ENCODE measurements around the gene ZMIZ2.
"Not testable (repeated sequence)": the region's sequence is repeated elsewhere in the genome, so short reads cannot be mapped to it uniquely, and the experiment has no call there.

Gene ZMIZ2

DNA sequence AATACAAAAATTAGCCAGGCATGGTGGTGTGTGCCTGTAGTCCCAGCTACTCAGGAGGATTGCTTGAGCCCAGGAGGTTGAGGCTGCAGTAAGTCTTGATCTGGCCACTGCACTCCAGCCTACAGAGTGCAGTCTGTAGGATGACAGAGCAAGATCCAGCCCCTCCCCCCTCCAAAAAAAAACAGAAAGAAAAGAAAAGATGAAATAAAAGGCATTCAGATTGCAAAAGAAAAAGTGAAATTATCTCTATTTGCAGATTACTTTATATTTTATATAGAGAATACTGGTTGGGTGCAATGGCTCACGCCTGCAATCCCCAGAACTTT lies 20.7 kb upstream of the ZMIZ2 start:
- no peak for DNase-seq (ENCODE audit: low read depth in 2 of 2, low spot score in 1 of 2)

DNA sequence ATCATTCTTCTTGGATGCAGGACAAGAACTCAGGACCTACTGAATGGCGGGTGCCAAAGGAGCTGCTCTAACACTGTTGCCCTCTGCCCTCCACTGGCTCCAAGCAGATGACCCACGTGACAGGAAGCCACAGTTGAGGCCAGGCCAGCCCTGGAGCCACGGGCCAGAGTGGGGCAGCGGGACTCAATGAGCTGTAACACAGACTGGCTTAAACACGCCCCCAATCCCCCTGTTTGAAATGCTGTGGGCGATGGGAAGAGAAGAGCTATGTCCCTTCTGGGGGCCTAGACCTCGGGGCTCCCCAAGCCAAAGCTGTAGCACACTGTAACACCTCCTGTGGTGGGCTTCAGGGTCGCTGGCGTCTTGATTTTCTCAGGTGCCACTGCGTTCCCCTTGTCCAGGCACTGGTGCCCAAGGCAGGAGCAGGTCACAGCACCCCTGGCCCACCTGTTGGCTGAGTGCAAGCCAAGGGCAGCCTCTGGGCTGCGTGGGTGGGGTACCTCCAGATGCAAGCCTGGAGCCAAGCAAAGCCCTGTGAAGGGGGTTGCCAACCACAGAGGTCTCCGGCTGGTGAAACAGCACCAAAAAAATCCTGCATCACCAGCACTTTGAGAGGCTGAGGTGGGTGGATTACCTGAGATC lies 18.6 kb upstream of the ZMIZ2 start:
- no peak for DNase-seq (ENCODE audit: low read depth in 2 of 2, low spot score in 1 of 2)

DNA sequence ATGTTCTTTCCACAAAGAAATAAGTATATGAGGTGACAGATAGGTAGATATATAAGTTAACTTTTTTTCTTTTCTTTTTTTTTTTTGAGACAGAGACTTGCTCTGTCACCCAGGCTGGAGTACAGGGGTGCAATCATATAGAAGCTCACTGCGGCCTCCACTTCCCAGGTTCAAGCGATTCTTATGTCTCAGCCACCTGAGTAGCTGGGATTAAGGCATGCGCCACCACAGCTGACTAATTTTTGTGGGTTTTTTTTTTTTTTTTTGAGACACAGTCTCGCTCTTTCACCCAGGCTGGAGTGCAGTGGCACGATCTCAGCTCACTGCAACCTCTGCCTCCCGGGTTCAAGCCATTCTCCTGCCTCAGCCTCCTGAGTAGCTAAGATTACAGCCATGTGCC lies 15.7 kb upstream of the ZMIZ2 start:
- DNase-seq (ENCODE audit: low read depth in 2 of 2, low spot score in 1 of 2) = not testable (repeated sequence)

DNA sequence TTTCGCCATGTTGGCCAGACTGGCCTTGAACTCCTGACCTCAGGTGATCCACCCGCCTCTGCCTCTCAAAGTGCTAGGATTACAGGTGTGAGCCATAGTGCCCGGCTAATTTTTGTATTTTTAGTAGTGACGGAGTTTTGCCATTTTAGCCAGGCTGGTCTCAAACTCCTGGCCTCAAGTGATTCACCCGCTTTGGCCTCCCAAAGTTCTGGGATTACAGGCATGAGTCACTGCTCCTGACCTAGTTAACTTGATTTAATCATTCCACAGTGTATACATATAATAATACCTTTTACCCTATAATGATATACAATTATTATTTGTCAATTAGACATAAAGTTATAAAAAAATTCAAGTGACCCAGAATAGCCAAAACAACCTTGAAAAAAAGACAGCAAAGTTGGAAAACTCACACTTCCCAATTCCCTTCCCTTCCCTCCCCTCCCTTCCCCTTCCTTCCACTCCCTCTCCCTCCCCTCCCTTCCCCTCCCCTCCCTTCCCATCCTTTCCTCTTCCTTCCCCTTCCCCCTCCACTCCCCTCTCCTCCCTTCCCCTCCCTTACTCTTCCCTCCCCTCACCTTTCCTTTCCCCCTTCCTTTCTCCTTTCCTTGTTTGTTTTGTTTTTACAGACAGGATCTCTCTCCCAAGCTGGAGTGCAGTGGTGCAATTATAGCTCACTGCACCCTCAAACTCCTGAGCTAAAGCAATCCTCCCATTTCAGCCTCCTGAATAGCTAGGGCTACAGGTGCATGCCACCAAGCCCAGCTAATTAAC lies 14.8 kb upstream of the ZMIZ2 start:
- no peak for DNase-seq (ENCODE audit: low read depth in 2 of 2, low spot score in 1 of 2)

DNA sequence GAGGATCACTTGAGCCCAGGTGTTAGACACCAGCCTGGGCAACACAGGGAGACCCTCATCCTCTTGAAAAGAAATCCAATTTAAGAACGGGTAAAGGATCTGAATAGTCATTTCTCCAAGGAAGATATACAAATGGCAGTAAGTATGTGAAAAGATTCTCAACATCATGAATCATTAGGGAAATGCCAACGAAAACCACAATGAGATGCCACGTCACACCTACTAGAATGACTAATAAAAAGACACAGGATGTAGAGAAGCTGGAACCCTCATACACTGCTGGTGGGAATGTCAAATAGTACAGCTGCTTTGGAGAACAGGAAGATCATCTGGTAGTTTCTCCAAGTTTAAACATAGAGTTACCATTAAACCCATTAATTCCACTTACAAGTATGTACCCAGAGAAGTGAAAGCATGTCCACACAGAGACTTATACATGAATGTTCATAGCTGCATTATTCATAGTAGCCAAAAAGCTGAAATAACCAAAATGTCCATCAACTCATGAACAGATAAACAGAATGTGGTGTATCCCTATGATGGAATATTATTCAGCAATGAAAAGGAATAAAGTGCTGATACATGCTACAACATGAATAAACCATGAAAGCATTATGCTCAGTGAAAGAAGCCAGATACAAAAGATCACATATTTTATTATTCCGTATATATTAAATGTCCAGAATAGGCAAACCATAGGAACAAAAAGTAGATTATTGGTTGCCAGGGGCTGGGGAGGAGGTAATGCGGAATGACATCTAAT lies 13.1 kb upstream of the ZMIZ2 start:
- DNase-seq (ENCODE audit: low read depth in 2 of 2, low spot score in 1 of 2) = no peak

DNA sequence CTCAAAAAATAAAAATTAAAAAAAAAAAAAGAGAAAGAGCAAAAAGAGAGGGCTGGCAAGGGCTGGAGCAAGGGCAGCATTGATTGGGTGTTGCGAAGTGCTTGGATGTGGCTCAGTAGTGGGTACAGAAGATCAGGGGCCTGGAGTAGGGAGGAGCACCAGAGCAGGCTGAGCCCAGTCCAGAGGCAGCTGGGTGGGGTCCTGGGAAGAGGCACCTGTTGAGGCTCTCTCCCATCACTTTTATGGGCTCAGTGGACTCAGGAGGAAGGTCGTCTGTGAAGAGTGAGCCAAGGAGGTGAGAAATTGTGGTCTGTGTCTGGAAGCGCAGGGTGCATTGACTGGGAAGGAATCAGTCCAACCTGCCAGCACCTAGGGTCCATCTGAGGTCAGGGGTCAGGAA lies 11.8 kb upstream of the ZMIZ2 start:
- DNase-seq (ENCODE audit: low read depth in 2 of 2, low spot score in 1 of 2) = no peak

DNA sequence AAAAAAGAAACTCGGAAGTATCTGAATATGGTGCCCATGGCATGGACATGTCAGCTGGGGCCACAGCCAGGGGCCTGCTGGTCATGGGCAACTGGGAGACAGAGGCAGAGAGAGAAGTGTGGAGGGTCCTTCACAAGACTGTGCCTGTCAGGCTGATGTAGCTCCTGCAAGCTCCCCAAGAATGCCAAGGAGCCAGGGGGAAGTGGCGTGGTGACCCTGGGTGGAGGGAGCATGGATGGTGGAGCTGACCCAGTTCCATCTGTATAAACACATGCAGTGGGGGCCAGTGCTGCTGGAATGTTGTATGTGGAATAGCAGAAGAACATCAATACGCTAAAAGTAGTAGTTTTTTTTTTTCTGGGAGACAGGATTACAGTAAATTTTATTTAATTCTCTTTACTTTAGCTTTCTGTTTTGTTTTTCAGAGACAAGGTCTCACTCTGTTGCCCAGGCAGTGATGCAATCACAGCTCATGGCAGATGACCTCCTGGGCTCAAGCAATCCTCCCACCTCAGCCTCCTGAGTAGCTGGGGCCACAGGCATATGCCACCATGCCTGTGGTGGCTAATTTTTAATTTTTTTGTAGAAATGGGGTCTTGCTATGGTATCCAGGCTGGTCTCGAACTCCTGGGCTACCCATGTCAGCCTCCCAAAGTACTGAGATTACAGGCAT lies 10.5 kb upstream of the ZMIZ2 start:
- DNase-seq (ENCODE audit: low read depth in 2 of 2, low spot score in 1 of 2) = no peak

DNA sequence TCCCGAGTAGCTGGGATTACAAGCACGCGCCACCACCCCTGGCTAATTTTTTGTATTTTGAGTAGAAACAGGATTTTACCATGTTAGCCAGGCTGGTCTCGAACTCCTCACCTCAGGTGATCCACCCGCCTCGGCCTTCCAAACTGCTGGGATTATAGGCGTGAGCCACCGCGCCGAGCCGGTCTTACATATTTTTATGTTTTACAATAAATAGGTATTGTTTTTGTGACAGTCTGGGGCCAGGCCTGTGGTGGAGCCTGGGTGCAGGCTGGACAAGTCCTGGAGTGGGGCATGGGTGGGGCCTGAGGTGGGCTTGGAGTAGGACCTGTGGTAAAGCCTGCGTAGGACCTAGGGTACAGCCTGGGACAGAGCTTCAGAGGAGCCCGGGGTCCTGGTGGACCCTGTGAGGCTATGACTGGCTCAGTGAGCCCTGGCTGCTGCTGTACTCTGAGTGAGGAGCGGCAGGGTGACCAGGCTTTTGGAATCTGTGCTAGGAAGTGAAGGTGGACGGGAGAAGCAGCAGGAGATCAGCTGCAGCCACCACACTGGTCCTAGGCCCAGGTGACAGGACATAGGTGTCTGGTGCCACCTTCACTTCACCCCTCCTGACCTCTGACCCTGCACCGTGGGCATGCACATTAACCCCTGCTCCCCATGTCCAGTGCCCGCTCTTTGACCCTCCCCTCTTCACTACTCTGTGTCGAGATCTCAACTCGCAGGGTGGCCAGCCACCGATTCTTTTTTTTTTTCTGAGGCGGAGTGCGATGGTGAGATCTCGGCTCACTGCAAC lies 9.6 kb upstream of the ZMIZ2 start:
- no peak for DNase-seq (ENCODE audit: low read depth in 2 of 2, low spot score in 1 of 2)

DNA sequence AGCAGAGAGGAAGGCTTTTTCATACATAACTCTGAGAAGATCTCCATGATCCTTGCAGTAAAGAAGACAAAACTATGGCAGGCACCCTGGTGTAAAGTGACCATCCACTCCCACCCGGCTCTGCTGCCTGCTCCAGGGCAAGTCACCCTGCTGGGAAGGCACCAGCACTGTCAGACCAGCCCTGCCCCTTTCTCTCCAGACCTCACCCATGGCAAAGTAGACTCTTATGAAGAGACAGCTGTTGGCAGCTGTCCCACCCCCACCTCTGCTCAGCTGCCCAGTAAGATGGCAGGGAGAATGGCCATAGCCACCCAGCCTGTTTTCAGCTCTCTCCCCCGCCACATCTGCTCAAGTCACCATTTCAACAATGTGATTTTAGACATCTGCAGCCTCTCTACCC lies 8.6 kb upstream of the ZMIZ2 start:
- DNase-seq (ENCODE audit: low read depth in 2 of 2, low spot score in 1 of 2) = no peak

DNA sequence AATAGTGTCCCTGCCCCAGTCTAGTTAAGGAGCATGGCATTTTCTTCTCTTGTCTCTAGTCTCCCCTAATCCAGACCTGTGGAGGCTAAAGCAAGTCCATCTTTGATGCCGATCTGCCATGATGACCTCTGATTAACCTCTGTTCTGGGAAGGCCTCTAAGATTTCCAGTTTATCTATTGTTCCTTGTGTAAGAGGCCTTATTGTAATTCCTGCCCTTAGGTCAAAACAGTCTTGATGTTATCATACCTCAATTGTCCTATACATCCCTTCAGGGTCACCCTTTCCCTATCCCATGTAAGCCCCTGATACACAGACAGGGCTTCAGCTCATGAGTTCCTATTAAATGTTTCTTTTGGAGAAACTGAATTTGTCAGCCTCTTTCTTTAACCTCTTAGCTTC lies 4.9 kb upstream of the ZMIZ2 start:
- DNase-seq (ENCODE audit: low read depth in 2 of 2, low spot score in 1 of 2) = no peak

DNA sequence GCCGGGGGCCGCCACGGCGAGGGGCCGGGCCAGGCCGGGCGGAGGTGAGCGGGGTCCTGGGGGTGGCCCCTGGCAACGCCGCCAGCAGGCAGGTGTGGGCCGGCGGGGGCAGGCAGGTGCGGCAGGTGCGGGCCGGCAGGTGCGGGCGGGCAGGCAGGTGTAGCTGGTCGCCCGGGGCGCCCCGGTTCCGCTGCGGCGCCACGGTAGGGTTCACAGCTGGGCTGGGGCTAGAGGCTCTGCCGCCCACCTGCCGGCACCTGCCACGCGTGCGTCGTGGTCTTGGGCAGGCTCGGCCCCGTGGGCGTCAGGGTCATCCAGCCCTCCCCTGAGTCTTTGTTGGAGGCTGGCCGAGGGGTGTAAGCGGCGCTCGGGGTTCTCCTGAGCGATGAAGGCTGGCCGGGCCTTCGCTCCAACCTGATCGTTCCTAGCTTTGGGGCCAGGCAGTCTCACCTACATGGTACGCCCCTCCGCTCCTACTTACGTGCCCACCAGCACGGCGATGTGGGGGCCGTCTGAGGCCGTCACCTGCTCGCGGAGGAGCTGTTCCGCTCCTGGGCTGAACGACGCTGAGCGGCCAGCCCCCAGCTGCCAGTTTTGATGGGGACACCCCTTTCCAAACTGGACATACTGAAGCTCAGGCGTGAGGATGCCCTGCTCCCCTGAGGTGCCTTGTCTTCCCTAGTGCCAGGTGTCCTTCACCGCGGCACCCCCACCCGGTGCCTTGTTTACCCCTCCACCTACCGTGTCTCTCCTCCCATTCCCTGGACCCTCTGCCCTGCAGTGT lies 493 bp downstream of the ZMIZ2 start:
- no peak for DNase-seq (ENCODE audit: low read depth in 2 of 2, low spot score in 1 of 2)

DNA sequence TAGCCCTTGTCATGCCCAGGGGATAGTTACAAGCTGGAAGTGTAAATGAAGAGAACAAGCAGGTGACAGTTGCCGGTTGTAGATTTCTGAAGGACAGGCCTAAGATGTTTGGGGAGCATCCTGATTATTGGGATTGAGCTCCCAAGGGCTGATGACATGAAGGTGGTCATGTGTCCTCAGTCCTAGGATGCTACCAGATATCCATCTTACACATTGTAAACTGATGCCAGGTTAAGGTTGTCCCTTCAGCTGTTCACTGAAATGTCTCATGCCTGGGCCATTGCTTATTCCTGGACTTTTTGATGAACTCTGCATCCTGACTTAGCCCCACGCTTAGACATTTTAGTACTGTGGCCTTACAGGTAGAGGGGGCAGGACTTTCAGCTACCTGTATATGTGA lies 1.3 kb downstream of the ZMIZ2 start:
- no peak for DNase-seq (ENCODE audit: low read depth in 2 of 2, low spot score in 1 of 2)

DNA sequence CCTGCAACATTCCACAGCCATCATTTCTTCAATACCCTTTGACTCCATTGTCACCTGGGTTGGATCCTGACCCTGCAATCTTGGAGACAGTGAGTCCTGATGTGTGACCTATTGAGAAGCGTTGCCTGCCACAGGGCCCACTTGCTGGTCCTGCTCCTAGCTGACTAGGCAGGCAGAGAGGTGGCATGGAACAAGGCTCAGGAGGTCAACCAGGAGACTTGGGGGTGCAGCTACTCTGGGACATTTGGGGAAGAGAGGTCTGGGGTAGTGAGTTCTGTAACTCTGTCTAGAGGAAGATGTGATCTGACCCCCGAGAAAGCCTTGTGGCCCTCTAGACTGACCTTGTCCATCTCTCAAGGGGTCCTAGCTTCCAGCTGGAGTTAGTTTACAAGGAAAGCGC lies 1.8 kb downstream of the ZMIZ2 start:
- no peak for DNase-seq (ENCODE audit: low read depth in 2 of 2, low spot score in 1 of 2)

DNA sequence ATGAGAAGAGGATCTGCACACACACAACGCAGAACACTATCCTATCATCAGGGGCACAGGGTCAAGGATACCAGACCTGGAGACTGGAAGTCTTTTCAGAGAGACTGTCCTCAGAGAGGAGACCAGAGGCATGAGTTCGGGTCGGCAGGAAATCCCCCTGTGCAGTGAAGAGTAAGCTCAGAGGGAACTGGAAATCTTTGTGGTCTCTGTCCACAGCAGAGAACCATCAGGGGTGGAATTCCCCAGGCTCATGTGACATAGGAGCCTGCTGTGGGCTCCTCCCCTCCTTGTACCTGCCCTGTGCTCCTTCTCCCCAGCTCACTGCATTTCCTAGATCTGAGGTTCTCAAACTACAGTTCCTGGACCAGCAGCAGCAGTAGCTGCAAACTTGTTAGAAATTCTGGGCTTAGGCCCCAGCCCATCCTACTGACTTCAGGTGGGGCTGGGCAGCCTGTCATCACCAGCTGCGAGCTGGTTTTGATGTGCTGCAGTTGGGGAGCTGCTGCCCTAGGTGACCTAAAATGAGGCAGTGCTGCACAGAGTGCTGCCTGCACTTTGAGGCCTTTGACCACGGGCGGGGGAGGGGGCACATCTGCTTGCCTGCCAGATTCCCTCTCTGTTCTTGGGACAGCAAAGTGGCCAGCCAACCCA lies 2.4 kb downstream of the ZMIZ2 start:
- DNase-seq (ENCODE audit: low read depth in 2 of 2, low spot score in 1 of 2) = peak in 1 of 2 donors; percentile 30

DNA sequence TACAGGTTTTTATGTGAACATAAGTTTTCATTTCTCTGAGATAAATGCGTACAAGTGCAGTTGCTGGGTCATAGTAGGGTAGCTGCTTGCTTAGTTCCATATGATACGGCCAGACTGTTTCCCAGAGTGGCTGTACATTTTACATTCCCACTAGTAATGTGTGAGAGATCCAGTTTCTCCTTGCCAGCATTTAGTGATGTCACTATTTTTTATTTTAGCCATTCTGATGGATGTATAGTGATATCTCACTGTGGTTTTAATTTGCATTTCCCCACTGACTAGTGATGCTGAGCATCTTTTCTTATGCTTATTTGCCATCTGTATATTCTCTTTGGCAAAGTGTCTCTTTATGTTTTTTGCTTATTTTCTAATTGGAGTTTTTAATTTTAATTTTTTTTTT lies 4.2 kb downstream of the ZMIZ2 start:
- DNase-seq (ENCODE audit: low read depth in 2 of 2, low spot score in 1 of 2) = no peak

DNA sequence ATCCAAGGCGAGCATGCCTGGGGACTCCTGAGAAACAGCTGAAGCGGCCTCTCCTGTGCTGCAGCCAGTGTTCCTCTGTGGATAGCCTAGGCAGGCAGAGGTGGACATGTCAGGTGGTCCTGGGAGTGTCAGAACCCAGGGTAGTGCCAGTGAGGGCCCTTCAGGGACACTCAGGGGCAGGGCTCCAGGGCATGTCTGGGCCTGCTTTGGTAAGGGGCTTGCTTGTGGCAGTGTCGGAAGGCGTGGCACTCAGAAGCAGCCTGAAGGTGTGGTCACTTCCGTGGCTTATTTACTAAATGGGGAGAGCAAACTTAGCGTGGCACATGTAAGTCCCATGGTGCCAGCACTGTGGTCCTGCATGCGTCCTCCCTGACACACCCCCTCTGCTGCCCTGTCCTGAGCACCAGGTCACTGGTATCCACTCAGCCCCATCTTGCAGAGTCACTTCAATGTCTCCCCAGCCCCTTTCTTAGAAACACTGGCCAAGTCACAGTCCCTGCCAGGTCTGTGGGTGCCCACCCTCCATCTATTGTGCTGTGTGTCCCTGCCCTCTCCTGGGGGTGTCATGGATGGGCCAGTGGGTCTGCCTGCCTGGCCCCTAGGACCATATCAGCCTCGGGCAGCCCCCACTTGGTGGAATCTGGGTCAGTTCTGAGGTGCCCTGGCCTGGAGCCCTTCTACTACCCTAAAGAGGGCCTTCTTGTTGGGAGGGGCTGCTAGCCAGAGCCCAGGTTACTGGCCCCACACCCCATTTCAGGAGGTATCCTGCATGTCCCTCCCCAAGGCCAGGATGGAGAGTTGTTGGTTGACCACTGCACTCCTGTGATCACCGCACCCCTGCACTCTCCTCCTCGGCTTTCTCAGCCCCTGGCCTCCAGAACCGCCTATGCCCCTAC lies 6.4 kb downstream of the ZMIZ2 start:
- no peak for DNase-seq (ENCODE audit: low read depth in 2 of 2, low spot score in 1 of 2)

DNA sequence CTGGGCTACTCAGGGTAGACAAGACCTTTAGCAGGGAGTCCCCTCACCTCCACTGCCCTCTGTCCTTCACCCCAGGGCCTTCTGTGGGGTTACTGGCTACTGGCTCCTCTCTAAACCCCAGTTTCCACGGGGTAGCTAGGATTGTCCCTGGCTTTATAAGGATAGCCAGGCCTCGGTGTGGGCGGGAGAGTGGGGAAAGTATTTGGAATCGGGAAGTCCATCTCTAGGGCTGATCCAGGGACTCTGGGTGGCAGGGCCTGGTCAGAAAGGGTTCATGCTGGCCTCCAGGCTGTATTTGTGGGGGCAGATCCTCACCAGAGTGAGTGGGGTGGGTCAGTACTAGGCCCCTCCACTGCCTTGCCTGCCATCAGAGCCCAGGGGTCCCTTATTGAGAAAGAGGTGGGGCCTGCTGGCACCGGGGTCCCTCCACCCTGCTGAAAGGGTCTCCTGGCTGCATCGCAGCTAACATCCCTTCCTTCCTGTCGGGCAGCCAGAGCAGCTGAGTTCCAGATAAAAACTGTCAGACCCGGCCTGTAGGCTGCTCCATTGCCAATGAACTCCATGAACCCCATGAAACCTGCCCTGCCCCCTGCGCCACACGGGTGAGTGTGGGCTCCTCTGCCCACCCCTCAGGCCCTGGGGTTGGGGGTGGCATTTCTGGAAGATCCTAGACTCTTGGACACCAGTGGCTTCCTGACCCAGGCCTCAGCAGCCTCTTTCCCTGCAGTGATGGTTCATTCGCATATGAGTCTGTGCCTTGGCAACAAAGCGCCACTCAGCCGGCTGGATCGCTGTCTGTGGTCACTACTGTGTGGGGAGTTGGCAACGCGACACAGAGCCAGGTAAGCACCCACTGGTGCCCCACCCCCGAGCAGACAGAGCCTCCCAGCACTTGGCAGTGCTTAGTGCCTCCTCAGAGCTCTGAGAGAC lies 7.3 kb downstream of the ZMIZ2 start:
- no peak for DNase-seq (ENCODE audit: low read depth in 2 of 2, low spot score in 1 of 2)

DNA sequence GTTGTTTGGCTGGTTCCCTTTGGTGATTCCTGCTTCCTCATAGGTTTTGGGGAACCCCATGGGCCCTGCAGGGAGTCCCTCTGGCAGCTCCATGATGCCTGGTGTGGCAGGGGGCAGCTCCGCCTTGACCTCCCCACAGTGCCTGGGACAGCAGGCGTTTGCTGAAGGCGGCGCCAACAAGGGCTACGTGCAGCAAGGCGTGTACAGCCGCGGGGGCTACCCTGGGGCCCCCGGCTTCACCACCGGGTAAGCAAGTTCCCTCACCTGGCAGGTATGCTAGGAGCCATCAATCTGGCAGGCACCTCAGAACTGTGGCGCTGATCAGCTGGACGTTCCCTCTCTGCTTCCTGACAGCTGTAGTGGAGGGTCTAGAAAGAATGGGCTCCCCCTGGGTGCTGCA lies 8.3 kb downstream of the ZMIZ2 start:
- DNase-seq (ENCODE audit: low read depth in 2 of 2, low spot score in 1 of 2) = no peak

Data from stimulated activated CD8-positive, alpha-beta memory T cell treated with anti-CD3 and anti-CD28 coated beads, Interleukin-4, amount 100 ng/mL, for 4 hours (primary cell).